ENCODE measurements around the gene SKA3.

GRCh38 chr13:21181671-21182070 lies 5.3 kb upstream of the SKA3 start:
- TF ChIP-seq ASH2L (IDR thresholded peaks at IDR 0.05; ENCODE audit: insufficient read length, low read depth, low read length) = no peak
- TF ChIP-seq, protein P1, sequence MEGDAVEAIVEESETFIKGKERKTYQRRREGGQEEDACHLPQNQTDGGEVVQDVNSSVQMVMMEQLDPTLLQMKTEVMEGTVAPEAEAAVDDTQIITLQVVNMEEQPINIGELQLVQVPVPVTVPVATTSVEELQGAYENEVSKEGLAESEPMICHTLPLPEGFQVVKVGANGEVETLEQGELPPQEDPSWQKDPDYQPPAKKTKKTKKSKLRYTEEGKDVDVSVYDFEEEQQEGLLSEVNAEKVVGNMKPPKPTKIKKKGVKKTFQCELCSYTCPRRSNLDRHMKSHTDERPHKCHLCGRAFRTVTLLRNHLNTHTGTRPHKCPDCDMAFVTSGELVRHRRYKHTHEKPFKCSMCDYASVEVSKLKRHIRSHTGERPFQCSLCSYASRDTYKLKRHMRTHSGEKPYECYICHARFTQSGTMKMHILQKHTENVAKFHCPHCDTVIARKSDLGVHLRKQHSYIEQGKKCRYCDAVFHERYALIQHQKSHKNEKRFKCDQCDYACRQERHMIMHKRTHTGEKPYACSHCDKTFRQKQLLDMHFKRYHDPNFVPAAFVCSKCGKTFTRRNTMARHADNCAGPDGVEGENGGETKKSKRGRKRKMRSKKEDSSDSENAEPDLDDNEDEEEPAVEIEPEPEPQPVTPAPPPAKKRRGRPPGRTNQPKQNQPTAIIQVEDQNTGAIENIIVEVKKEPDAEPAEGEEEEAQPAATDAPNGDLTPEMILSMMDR (CRISPR knock-in tag; IDR thresholded peaks at IDR 0.05) = no peak
- TF ChIP-seq, protein P2, sequence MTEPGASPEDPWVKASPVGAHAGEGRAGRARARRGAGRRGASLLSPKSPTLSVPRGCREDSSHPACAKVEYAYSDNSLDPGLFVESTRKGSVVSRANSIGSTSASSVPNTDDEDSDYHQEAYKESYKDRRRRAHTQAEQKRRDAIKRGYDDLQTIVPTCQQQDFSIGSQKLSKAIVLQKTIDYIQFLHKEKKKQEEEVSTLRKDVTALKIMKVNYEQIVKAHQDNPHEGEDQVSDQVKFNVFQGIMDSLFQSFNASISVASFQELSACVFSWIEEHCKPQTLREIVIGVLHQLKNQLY (CRISPR knock-in tag; IDR thresholded peaks at IDR 0.05) = no peak
- TF ChIP-seq, protein P3, sequence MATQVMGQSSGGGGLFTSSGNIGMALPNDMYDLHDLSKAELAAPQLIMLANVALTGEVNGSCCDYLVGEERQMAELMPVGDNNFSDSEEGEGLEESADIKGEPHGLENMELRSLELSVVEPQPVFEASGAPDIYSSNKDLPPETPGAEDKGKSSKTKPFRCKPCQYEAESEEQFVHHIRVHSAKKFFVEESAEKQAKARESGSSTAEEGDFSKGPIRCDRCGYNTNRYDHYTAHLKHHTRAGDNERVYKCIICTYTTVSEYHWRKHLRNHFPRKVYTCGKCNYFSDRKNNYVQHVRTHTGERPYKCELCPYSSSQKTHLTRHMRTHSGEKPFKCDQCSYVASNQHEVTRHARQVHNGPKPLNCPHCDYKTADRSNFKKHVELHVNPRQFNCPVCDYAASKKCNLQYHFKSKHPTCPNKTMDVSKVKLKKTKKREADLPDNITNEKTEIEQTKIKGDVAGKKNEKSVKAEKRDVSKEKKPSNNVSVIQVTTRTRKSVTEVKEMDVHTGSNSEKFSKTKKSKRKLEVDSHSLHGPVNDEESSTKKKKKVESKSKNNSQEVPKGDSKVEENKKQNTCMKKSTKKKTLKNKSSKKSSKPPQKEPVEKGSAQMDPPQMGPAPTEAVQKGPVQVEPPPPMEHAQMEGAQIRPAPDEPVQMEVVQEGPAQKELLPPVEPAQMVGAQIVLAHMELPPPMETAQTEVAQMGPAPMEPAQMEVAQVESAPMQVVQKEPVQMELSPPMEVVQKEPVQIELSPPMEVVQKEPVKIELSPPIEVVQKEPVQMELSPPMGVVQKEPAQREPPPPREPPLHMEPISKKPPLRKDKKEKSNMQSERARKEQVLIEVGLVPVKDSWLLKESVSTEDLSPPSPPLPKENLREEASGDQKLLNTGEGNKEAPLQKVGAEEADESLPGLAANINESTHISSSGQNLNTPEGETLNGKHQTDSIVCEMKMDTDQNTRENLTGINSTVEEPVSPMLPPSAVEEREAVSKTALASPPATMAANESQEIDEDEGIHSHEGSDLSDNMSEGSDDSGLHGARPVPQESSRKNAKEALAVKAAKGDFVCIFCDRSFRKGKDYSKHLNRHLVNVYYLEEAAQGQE (IDR thresholded peaks at IDR 0.05; ENCODE audit: borderline replicate concordance in 1 of 2, low read depth in 1 of 2, low read length in 2 of 2) = no peak
- TF ChIP-seq POLR2A (IDR thresholded peaks at IDR 0.05; ENCODE audit: insufficient read depth in 1 of 2, low read depth in 2 of 2, low read length in 2 of 2) = no peak
- TF ChIP-seq ZNF234 (CRISPR knock-in tag; conservative IDR thresholded peaks at IDR 0.05) = no peak
- TF ChIP-seq RBAK (CRISPR knock-in tag; IDR thresholded peaks at IDR 0.05) = no peak
- TF ChIP-seq, protein P4, sequence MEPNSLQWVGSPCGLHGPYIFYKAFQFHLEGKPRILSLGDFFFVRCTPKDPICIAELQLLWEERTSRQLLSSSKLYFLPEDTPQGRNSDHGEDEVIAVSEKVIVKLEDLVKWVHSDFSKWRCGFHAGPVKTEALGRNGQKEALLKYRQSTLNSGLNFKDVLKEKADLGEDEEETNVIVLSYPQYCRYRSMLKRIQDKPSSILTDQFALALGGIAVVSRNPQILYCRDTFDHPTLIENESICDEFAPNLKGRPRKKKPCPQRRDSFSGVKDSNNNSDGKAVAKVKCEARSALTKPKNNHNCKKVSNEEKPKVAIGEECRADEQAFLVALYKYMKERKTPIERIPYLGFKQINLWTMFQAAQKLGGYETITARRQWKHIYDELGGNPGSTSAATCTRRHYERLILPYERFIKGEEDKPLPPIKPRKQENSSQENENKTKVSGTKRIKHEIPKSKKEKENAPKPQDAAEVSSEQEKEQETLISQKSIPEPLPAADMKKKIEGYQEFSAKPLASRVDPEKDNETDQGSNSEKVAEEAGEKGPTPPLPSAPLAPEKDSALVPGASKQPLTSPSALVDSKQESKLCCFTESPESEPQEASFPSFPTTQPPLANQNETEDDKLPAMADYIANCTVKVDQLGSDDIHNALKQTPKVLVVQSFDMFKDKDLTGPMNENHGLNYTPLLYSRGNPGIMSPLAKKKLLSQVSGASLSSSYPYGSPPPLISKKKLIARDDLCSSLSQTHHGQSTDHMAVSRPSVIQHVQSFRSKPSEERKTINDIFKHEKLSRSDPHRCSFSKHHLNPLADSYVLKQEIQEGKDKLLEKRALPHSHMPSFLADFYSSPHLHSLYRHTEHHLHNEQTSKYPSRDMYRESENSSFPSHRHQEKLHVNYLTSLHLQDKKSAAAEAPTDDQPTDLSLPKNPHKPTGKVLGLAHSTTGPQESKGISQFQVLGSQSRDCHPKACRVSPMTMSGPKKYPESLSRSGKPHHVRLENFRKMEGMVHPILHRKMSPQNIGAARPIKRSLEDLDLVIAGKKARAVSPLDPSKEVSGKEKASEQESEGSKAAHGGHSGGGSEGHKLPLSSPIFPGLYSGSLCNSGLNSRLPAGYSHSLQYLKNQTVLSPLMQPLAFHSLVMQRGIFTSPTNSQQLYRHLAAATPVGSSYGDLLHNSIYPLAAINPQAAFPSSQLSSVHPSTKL (CRISPR knock-in tag; IDR thresholded peaks at IDR 0.05) = no peak
- no peak for TF ChIP-seq EP300 (IDR thresholded peaks at IDR 0.05; ENCODE audit: low read depth in 2 of 2, low read length in 2 of 2)
- no peak for TF ChIP-seq EP300 (CRISPR knock-in tag; IDR thresholded peaks at IDR 0.05; ENCODE audit: borderline replicate concordance)
- TF ChIP-seq KDM1A (CRISPR knock-in tag; IDR thresholded peaks at IDR 0.05) = no peak
- TF ChIP-seq RAD21 (CRISPR knock-in tag; IDR thresholded peaks at IDR 0.05) = no peak
